AML-193 (cell line): Measurements from ENCODE around the gene C16orf74.

ENCODE experiments used
- DNase-seq, 2 experiments: peaks; one replicate each; lab custom pipeline; 2025; lab: John Stamatoyannopoulos, UW

Gene C16orf74

DNA sequence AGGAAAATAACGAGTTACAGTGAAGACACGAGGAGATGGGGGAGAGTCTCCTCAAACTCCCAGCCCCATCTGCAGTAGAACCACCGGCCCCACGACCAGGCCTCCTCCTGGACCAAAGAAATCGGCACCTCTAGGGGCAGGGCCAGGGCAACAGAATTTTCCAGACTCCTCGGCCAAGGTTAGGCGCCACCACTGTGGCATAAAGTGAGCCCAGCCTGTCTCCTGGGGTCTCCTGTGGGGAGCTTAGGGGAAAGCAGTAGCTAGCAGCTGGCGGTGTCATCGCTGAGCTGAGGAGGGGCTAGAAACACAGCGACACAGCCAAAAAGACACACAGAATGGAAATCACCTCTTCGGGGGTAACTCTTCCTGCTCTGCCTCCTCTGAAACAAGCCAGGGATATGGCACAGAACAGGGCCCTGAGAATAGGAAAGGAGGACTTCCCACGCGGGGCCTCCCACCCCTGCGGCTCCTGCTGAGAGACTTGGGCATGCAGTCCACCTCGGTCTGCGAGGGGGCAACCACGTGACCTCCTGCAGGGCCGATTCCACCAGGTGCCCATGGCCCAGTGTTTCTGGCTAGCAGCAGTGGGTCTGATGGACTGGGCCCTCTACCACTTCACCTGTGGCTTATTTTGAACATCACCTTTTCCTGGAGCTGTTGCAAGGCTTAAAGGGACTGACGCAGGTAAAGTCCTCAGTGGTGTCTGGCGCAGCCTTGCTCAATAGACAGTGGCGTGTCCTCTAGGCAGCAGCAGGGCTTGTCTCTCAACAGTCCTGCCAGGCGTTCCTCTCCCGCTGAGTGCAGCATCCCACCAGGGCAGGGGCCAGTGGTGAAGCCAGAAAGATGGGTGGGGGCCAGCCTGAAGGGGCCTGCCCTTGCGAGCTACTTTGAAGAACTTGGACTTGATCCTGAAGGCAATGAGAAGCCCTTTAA lies 55.4 kb downstream of the C16orf74 start:
- DNase-seq, result no peak

GRCh38 chr16:85690469-85691064 lies 60.3 kb downstream of the C16orf74 start:
- no peak for DNase-seq

- DNase-seq, result no peak
Observed at GRCh38 chr16:85689950-85690320, 61.0 kb downstream of the C16orf74 start.

GRCh38 chr16:85689285-85689949 lies 61.5 kb downstream of the C16orf74 start:
- DNase-seq, result no peak

DNA sequence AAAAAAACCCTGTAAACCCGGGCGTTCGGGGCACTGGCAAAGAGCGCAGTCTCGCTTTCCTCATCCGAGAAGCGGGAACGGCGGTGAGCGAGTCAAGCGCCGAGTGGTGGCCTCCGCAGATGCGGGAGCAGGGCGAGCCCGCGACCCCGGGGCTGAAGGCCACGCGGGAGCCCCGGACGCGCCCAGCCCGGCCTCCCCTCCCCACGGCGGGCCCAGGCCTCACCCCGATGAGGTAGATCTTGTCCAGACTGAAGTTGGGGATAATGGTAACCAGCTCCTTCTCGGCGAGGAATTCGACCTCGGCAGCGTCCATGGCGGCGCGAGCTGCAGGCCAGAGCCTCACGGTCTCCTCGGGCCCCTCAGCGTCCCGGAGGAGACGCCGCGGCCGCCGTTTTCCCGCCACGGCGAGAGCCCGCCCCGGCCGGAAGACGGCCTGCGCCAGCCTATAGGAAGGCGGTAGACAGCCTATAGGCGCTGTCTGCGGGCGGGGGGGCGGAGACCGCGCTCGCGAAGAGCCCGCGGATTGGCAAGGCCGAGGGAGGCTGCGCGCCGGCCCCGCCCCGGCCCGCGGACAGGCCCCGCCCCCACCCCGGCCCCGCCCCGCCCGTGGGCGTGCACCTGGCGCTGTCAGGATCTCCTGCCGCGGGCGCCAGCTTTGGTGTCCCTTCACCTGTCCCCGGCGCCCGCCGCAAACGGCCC lies 62.2 kb downstream of the C16orf74 start, which contains the start of gene GINS2:
GINS2 (minus strand) TSS at position 369 of the 699 bp plus-strand sequence; CDS start at position 313, 56 bp downstream.
- DNase-seq, result peak; percentile 79 to 84

- DNase-seq, result no peak
Observed at GRCh38 chr16:85687651-85688471, 63.0 kb downstream of the C16orf74 start.

DNA sequence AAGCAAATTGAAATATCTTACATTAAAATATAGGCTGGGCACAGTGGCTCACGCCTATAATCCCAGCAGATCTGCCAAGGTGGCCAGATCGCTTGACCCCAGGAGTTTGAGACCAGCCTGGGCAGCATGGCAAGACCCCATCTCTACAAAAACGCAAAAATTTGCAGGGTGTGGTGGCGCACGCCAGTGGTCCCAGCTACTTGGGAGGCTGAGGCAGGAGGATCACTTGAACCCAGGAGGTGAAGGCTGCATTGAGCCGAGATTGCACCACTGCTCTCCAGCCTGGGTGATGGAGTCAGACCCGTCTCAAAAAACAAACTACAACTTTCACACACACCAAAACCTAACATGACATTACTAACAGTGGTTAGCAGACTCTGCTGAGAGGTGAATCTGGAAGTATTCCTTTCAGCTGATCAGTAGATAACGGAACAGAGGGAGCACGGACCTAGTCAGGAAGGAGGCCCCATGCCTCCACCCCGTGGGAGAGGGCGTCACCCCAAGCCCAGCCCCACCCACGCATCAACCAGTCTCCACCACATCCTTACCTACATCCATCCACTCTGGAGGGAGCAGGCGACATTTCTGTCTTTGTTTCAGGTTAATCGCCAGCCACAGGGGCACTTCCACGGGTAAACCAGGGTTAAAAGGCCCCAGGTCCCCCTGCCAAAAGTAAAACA lies 63.8 kb downstream of the C16orf74 start:
- DNase-seq, result no peak

GRCh38 chr16:85685251-85685650 lies 65.6 kb downstream of the C16orf74 start:
- no peak for DNase-seq

DNA sequence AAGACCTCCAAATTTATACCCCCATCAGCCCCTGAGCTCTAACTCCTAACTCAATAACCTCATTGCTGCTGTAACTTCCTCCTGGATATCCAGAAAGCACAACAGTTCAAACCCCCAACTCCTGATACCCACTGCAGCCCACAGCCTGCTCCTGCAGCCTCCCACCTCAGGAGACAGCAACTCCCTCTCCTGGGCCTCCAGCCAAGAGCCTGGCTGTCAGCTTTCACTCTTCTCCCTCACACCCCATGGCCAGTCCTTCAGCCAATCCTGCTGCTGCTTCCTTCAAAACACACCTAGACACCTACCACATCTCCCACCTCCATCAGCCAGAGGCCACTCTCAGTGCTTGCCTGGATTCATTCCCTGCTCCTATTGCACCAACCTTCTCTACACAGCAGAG lies 67.5 kb downstream of the C16orf74 start:
- DNase-seq, result peak in 1 of 2 experiments; percentile 7

DNA sequence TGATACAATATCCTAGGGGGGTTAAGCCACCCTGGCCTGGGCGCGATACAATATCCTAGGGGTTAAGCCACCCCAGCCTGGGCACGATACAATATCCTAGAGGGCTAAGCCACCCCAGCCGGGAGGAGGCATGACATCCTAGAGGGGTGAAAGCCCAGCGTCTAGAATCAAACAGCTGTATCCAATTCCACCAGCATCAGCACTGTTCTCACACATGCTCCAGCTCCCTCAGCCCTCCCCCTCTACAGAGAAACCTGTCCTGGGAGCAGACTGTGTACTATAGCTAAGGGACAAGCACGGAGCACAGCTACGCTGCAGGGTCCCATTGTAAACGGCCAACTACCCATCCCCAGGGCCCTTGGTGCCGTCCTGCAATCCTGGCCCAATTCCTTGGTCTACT lies 68.4 kb downstream of the C16orf74 start:
- no peak for DNase-seq

GRCh38 chr16:85681255-85681654 lies 69.6 kb downstream of the C16orf74 start:
- DNase-seq, result no peak

DNA sequence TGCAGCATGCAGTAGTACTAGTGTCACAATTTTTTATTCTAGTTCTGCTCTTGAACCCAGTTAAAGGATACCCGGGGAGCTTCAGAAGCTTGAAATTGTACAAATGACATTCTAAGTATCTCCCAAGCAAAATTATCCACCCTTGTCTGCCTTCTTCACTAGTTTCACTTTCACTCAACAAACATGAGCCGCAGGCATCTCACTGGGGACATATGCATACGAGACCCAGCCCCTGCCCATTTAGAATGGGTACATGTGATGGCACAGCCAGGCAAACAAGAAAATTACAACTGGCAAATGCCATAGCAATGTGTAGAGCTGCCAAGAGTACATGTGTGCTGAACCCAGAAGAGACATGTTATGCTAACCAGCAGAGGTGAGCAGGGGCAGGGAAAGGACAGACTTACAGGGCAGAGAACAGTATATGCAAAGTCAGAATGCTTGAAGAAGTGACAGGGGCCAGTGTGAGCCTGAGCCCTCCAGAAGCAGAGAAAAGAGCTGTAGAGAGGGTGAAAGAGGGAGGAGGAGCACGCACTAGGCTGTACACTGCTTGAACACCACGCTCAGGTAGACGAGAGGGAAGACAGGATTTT lies 70.4 kb downstream of the C16orf74 start:
- DNase-seq, result no peak

DNA sequence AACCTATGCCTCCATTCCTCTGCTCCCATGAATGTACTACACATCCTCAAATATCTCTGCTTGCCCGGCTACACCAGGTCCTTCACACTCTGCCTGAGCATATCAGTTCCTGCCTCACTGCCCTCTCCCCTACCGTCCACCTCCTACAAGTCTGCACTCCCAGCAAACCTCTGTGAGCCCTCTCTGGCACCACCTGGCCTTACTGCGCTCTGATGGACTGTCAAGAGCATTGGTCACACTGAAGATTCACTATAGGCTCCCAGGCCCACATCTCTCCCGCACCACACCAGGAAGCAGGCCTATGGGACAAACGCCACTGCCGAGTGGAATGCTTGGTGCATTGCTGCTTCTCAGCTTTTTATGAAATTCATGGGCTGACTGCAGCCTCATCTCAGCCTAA lies 71.0 kb downstream of the C16orf74 start:
- no peak for DNase-seq

DNA sequence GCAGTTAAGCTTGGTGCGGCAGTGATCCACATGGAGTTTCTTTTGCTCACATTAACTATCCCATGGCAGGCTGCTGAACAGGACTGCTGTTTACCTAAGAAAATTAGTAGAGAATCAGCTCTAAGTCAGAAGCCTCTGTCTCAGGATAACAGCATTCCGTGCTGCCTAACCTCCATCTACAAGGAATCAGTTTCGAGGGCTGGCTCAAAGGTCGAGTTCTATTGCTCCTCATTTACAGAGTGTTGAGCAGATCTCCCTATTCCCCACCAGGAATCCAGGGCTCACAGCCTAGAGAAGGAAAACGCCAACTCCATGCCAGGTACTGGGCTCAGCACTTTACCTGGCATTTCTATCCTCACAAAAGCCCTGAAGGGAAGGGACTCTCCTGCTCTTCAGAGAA lies 72.1 kb downstream of the C16orf74 start:
- DNase-seq, result no peak

DNA sequence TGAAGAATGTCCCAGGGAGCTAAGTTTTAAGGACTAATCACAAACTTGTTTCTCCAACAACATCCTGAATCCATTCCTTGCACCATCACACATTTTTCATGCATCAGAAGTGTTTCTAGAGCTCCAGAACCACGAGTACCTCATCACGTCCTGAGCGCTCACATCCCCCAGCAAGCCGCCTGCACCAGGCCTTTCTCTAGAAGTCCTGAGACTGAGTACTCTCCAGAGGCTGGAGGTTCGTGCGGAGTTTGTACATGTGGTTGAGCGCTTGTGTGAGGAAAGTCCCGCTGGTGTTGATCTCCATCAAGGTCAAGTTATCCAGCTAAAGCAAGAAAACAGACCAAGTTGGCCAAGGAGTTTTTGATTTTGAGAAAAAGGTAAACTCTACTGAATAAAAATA lies 72.9 kb downstream of the C16orf74 start:
- DNase-seq, result no peak

DNA sequence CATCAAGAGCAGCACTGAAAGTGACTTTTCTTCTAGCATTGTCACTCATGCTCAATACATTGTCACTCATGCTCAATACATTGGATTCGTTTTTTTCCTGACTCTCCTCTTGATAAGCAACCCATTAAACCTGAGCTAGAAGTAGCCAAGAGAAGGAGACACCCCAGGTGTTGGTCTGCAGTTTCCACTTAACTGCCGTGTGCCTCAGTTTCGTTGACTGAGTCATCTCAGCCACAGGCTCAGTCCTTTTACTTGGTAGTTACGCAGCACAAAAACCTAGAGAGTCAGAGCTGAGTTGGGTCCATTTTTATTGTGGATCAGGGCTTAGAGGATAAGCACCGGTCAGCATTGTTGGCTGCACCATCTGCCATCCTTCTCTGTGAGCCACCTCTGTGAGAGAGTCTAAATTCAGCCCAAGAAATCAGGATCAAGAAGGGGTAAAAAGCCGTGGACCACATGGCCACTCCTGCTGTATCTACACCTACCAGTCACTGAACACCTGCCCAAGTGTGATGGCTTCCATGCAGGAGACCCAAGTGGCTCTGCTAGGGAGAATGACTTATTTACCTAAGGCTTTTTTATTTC lies 73.4 kb downstream of the C16orf74 start:
- DNase-seq, result no peak

GRCh38 chr16:85676466-85676865 lies 74.4 kb downstream of the C16orf74 start:
- no peak for DNase-seq

GRCh38 chr16:85675251-85675874 lies 75.5 kb downstream of the C16orf74 start:
- peak; percentile 50 to 66 for DNase-seq

DNA sequence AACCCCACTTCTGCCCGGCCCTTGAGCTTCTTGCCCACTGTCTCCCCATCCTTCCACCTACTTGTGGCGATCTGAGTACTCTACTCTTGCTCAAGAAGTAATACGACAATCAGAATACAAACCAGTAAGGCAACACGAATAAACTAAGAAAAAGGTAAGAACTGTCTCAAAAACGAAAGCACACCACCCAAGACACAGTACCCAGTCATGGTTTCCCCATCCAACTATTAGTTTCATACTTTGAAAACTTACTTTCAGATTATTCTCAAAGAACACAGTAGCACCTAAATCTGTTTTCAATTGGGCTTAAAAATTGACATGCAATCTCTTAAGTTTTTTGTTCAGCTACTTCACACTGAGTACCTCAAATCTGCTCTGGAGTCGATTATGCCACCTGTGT lies 76.1 kb downstream of the C16orf74 start:
- no peak for DNase-seq

DNA sequence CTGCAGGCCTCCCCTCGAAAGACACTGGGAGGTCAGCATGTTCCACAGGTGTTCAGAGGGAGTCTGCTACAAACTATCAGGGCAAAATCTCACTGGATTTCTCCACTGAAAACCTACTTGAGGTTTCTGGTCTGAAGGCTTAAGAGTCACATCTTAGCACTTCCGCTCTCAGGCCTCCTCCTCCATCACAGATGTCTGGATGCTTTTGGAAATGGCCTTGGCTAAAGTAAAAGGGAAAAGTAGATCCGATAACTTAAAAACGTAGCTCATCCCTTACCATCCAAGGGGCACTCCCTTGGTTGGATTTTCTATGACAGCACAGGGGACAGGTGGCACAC lies 76.5 kb downstream of the C16orf74 start:
- no peak for DNase-seq
